GM12874 (cell line): ENCODE measurements around the gene ZNF608.

Experiments used
- CTCF ChIP-seq: IDR thresholded peaks from 2 replicates; pipeline ENCODE4 v1.5.1; 2011; ENCODE audit warnings: low read depth, mild to moderate bottlenecking, control low read depth, low read length, moderate library complexity; ENCODE audit not compliant: insufficient read depth

Gene ZNF608

GRCh38 chr5:124764585-124764984 lies 18.1 kb upstream of the ZNF608 start:
- TF ChIP-seq CTCF, result no peak

GRCh38 chr5:124761010-124761409 lies 14.6 kb upstream of the ZNF608 start:
- TF ChIP-seq CTCF, result no peak

GRCh38 chr5:124760608-124761007 lies 14.2 kb upstream of the ZNF608 start:
- no peak for TF ChIP-seq CTCF

GRCh38 chr5:124755565-124755964 lies 9.1 kb upstream of the ZNF608 start:
- no peak for TF ChIP-seq CTCF

- TF ChIP-seq CTCF, result no peak
Observed at GRCh38 chr5:124755041-124755440, 8.6 kb upstream of the ZNF608 start.

- TF ChIP-seq CTCF, result no peak
Observed at GRCh38 chr5:124754206-124754927, 7.9 kb upstream of the ZNF608 start.

GRCh38 chr5:124752854-124753720 lies 6.6 kb upstream of the ZNF608 start:
- no peak for TF ChIP-seq CTCF
